GM12875 (cell line): ENCODE results near the gene GALR3.

Experiments used
- H3K4me3 ChIP-seq: one replicate; pipeline ENCODE4 v1.5.1; 2011; ENCODE audit warnings: low read depth, low read length, control low read depth
- CTCF ChIP-seq: IDR thresholded peaks from 2 replicates; pipeline ENCODE4 v1.5.1; 2011; ENCODE audit warnings: low read depth, mild to moderate bottlenecking, control low read depth, inconsistent platforms, low read length, moderate library complexity, borderline replicate concordance; ENCODE audit not compliant: insufficient read depth

GALR3 gene

GRCh38 chr22:37804352-37804880 lies 18.8 kb upstream of the GALR3 start:
- TF ChIP-seq CTCF: no peak
- peak overlapping the region; percentile 50 for H3K4me3 ChIP-seq

- peak overlapping the region; percentile 50 for H3K4me3 ChIP-seq
- no peak for TF ChIP-seq CTCF
Measured at GRCh38 chr22:37804881-37805809, 18.0 kb upstream of the GALR3 start.

DNA sequence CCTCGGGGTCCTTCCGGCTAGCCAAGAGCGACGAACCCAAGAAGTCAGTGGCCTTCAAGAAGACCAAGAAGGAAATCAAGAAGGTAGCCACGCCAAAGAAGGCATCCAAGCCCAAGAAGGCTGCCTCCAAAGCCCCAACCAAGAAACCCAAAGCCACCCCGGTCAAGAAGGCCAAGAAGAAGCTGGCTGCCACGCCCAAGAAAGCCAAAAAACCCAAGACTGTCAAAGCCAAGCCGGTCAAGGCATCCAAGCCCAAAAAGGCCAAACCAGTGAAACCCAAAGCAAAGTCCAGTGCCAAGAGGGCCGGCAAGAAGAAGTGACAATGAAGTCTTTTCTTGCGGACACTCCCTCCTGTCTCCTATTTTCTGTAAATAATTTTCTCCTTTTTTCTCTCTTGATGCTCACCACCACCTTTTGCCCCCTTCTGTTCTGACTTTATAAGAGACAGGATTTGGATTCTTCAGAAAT lies 17.3 kb upstream of the GALR3 start:
- TF ChIP-seq CTCF: no peak
- peak overlapping the region; percentile 50 for H3K4me3 ChIP-seq

DNA sequence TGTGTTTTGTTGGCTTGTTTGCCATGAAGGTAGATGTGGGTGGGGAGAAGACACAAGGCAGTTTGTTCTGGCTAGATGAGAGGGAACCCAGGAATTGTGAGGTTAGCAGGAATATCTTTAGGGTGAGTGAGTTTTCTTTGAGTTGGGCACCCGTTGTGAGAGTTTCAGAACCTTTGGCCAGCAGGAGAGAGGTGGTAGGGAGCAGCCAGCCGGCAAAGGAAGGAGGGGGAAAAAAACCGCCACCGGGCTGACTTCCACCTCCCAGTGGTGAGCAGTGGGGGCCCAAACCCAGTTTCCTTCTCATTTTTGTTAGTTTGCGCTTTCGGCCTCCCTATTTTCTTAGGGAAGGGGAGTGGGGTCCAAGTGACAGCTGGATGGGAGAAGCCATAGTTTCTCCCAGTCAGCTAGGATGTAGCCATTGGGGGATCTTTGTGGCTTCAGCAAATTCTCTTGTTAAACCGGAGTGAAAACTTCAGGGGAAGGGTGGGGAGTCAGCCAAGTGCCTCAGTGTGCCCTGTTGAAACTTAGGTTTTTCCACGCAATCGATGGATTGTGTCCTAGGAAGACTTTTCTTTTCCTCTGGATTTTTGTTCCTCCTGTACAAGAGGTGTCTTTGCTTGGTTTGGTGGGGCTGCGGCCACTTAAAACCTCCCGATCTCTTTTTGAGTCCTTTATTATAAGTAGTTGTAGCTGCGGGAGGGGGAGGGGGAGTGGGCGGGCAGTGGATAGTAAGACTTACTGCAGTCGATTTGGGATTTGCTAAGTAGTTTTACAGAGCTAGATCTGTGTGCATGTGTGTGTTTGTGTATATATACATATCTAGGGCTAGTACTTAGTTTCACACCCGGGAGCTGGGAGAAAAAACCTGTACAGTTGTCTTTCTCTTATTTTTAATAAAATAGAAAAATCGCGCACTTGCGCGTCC lies 16.5 kb upstream of the GALR3 start:
- TF ChIP-seq CTCF: no peak
- H3K4me3 ChIP-seq: no peak overlapping the region

- no peak for TF ChIP-seq CTCF
- peak within 1 kb of the TSS; percentile 69 for H3K4me3 ChIP-seq
Measured at GRCh38 chr22:37807410-37808293, 15.5 kb upstream of the GALR3 start, which contains the start of gene GCAT. Gene GCAT (plus strand): TSS chr22:37807934. CDS start chr22:37807968, 34 bp downstream.

DNA sequence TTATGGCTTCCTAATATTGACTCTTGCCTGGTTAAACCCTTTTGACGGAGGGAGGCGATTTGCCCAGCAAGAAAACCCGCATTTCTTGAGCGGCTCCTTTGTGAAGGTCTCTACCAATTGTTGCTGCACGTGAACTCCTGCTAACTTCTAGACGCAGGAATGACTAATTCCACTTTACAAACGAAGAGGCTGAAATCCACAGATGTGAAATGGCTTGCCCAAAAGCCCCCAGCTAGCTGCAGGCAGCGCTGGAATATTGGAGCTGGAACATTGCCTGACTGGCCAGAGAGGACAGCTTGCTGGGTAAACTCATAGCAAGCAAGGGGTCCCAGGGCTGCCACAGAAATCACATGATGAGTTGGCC lies 14.9 kb upstream of the GALR3 start:
- peak overlapping the region; percentile 69 for H3K4me3 ChIP-seq
- TF ChIP-seq CTCF: no peak
